GM21528 (cell line): Measurements from ENCODE around the gene MDM4.

Experiments used
- ATAC-seq: cut with Tn5 transposase; IDR thresholded peaks from one replicate; pipeline ENCODE4 v1.9.1; 2021; ENCODE audit warnings: mild to moderate bottlenecking, moderate library complexity; ENCODE audit not compliant: unreplicated experiment, low FRiP score

MDM4 gene

DNA sequence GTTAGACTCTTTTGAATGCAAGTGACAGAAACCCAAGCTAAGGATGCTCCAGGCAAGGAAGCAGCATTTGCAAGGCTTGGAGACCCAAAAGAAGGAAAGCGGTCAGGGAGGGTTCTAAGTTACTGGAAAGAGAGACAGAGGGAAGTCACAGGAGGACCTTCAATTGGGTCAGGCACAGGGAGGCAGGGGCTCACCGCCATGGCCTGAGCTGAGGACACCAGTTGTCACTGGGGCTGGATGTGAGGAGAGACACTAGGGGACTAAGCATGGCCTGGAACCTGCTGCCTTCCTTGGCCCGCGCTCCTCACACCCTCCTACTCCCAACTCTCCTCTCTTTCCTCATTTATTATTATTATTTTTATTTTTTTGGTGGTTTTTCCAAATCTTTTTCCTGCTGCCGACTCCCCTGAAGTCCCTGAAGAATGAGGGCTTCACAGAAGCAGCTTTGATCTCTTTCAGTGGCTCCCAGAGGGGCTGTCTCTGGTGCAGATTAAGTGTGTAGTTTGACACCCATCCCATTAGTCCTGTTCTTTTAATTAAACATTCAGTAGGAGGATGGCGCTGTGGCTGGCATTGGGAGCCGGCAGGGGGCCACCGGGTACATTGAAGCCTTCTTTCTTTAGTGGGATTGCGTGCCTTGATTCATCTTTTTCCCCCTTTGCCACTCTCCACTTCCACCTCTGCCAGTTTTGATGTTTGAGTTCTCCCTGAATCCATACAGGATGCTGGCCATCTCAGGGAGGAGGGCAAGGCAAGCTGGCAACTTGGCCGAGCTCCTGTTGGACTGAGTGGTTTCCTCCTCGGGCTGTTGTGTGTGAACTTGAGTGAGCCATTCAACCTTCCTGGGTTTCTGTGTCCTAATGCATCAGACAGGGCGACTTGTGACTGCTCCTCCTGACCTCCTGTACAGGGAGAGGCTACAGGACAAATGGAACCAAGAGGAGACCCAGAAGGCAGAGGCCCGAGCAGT is 59.3 kb downstream of the MDM4 start:
- no peak for ATAC-seq

DNA sequence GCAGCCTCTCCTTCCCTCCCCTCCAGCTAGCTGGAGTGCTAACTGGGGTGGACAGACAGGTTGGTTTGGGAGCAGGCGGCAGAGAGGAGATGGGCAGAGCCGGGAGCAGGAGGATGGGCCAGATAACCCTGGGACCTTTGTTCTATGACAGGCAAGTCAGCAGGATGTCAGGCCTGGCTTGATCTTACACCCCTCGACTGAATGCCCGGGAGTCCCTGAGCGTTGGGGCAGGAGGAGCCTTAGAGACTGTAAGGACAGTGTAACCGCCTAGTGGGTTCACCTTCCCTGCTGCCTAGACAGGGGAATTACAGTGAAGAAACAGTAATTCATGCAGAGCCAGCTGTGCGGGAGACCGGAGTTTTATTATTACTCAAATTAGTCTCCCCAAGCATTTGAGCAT is 60.2 kb downstream of the MDM4 start:
- ATAC-seq: no peak

- no peak for ATAC-seq
These were observed 61.7 kb downstream of the MDM4 start for GRCh38 chr1:204577794-204578478.

DNA sequence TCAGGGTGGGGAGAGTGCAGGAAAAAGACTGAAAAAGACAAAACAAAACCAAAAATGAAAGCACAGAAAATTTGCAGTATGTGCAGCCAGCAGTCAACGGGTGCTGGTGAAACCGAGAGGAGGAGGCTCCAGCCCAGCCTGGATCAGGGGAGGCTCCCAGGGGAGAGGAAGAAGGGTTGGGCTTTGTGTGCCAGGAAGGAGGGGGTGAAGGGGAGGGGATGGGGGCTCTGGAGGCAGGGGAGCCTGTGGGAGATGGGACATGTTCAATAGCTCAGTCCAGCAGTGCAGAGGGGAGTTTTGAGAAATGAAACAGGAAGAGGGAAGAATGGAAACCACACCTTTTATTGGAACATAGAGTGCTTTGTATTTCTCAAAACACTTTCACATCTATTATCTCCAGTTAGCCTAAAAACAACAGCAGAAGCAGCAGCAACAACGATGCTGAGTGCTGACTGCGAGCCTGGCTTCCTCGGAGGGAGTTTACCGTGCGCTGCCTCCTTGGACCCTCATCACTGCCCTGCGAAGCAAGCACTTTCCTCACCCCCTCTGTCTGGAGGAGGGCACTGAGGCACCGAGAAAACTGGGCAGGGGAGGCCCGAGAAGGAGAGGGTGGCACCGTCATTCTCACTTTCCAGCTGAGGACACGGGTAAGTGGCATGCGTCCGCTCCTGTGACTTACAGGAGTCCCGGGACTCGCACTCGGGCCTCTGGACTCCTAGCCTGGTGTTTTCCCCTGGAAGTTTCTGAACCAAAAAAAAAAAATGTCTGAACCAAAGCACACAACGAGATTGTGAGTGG is 62.9 kb downstream of the MDM4 start:
- ATAC-seq: peak; percentile 75

DNA sequence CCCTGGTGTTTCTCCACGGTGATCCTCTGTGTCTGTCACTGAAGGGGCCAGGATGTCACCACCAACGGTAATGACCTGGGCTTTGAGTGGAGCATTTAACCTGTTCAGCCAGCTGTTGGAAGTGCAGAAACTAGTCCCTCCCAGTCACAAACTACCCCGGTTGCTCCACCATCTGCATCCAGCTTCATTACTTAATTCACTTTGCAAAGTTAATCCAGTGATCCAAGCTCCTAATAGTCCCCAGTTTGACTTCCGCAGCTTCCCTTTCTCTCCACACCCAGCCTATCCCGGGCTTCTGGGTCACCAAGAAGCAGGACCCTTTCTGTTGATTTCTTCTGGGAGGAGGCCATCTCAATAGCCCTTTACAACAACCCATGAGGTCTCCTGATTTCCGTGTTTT is 63.5 kb downstream of the MDM4 start:
- no peak for ATAC-seq

GRCh38 chr1:204580862-204581261 is 64.7 kb downstream of the MDM4 start:
- no peak for ATAC-seq

- ATAC-seq: no peak
These were observed 65.6 kb downstream of the MDM4 start for GRCh38 chr1:204581759-204582158.

DNA sequence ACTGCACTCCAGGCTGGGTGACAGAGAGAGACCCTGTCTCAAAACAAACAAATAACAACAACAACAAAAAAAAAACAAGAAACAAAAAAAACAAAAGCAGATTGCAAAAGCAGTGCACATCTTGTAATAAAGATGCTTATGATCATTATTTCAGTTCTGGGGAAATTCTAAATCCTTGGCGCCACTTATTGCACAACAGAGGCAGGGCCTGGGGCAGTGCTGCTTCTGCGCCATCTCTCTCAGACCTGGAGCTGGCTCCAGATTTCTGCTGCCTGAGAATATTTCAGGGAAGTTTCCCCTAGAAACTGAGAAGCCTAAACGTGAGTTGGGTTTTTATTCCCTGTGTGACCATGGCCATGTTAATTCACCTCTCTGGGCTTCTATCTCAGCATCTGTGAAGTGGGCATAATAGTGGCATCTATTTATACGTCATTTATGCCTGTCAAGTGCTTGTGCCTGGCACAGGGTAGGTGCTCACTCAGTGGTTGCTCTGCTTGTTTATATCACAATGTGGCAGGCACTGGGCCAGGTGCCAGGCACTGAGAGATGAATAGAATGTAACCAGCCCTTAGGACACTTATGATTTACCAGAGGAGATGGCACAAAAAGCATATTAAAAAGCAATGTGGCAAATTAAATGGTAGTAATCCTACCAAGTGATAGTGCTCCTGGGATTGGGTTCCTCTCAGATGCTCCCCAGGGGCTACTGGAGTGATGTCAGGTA is 67.9 kb downstream of the MDM4 start:
- no peak for ATAC-seq

DNA sequence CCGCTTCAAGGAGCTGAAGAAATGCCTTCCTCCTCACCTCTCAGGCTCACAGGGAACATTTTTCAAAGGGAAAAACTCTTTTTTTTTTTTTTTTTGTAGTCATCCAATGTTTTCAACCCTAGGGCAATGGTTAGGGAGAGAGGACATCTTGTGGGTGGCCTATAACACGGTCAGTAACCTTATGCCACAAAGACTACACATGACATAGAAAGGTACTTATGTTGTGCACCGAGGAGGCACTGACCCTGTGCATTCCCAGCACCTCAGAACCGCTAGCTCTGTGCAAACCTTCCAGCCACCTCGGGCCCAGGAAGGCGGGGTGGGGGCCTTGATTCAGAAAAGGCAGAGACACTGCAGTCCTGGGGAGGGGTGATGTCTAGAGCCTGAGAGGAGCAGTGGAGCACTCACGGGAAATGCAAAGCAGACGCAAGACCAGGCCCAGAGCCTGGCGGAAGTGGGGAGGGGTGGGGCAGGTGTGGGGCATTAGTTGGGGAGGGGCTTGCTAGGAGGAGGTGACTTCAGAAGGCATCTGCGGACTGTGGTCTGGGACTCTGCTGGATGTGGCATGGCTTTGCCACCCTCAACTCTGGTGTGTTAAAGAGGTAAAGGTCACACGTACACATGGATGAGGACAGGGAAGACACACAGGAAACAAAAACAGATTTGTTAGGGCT is 68.6 kb downstream of the MDM4 start:
- ATAC-seq: no peak

DNA sequence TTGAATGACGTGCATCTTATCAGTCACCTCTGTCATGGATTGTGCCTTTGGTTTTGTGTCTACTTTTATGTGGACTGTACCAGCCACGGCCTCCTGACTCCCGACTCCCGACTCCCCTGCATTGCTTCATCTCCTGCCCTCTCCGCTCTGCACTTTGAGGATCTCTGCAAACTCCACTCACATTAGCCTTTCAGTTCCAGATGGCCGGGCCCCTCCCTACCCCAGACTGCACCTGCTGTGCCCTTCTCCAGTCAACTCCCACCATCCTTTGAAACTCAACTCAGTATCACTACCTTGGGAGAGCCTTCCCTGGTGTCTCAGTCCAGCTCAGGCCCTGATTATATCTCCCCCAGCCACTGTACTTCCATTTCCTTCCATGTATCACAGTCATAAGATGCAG is 71.4 kb downstream of the MDM4 start:
- ATAC-seq: no peak

GRCh38 chr1:204588826-204589225 is 72.6 kb downstream of the MDM4 start:
- no peak for ATAC-seq

- ATAC-seq: no peak
These were observed 73.3 kb downstream of the MDM4 start for GRCh38 chr1:204589409-204590038.

- no peak for ATAC-seq
These were observed 75.4 kb downstream of the MDM4 start for GRCh38 chr1:204591473-204592090.

DNA sequence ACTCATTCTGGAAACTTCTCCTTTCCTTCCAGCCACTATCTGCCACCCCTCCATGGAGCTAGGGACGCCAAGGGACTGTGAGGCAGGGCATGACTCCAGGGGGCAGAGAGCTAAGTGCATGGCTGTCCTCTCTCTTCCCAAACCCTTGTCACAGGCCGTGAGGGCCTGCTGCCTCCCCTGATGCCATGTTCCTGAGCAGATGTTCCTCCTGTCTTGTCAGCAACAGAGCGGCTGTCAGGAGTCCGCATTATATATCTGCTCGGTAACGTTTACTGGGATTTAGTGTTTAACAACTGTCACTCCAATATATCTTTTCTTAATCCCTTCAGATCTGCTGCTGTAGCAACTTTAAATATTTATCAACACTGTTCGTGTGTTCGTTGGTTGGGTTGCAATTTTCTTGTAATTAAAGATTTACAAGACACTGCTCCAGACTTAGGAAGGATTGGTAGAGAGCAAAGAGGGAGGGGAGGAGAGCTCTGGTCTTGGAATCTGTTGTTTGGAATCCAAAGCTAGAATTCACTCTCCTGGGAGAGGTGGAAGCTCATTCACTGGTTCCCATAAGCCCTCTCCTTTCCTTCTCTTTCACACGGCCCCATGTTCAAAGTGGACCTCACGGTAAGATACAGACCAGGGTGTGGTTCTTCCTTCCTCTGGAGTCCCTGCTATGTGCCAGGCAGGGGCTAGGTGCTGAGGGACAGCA is 76.2 kb downstream of the MDM4 start:
- ATAC-seq: no peak

GRCh38 chr1:204598319-204598969 is 82.2 kb downstream of the MDM4 start:
- no peak for ATAC-seq

- ATAC-seq: no peak
These were observed 82.9 kb downstream of the MDM4 start for GRCh38 chr1:204599098-204599497.

DNA sequence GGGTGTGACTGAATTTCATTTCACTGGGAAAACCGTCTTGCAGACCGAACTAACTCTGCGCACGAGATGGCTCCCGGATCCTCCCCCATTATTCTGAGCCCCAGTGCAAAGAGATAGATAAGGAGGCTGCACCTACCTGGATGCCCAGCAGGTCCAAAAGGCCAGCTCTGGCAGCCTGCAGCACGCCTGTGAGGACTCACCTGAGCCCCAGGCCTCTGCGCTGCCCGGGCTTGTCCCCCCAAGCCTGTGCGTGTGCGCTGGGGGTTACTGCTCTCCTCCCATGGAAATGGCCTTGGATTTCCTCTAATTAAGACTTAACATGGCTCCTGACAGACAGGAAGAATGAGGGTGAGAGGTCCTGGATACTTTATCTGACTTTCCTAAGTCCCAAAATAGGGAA is 83.4 kb downstream of the MDM4 start:
- no peak for ATAC-seq

DNA sequence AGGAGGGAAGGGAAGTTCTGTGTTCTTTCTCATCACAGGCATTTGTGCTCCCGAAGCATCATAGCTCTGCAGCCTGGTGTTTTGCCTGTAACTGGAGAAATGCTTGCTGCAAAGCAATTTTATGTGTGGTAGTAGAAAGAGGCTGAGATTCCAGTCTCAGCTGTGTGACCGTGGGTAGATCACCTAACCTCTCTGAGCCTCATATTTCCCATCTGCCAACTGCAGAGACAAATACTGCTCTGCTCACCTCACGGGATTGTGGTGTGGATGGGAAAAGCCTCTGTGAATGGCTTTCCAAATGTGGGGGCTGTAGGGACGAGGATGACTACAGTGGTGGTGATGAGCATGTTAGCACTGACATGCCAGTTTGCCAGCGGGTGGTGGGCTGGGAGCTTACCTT is 84.0 kb downstream of the MDM4 start:
- ATAC-seq: no peak
